GDM1 (cell line): ENCODE data around the gene FOXP4.

ENCODE experiments used
- DNase-seq: peaks from one replicate; lab custom pipeline; 2025; lab: John Stamatoyannopoulos, UW

FOXP4 gene

DNA sequence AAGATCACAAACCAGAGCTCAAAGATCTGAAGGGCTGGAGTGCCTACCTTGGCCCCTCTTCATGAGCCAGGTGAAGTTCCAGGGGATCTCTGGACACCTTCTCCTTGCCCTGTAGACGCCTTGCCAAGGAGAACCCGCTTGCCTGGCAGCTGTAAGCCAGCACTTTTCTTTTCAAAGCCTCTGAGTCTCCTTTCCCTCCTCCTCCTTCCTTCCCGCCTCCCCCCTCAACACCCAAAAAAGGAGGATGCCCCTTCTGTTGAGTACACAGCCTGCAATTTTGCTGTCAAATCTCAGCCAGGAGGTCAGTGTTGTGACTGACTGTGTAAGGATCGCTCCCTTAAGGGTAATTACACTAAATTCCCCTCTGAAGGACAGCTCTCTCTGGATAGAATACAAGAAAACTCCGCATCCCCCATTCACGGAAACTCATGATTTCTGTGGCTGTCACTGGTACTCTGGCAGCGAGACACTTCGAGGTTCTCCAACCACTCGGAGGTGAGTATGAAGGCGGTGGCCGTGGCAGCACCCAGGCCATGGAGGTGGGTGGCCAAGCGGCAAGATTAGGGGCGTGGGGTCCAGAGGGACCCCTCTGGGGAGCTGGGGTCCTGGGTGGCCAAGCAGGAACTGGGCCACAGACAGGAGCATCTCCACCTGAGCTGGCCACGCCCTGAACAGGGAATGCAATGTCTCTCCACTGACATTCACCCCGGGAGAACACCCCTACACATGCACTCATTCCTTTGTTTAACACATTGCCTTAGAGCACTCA lies 23.2 kb upstream of the FOXP4 start:
- no peak for DNase-seq

DNA sequence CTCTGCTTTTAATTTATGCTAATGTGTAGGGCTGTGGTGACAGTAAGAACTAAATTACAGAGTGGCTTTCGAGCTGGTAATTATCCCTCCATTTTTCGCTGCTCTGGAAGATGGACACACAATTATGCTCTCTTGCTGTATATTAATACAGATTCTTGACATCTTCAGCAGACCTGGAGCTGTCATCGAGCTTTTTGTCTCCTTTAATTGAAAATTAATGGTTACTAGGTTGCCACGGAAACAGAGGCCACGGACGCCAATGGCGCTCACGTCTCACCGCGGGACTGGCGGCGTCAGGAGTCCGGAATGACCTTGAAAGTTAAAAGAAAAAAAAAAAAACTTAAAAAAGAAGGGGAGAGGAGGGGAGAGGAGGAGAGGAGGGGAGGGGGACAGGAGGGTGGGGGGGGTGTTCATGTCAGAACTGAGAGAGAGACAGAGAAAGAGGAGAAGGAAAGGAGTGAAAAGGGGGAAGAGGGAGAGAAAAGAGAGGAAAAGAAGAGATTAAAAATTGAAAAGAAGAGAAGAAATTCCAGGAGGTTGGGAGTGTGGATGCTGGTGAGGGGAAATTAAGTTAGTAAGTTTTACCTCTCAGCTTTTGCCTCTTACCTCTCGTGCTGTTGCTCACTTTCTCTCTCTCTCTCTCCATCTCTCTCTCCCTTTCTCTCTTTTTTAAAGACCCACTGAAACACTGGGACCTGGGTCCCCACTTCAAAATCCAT lies 22.1 kb upstream of the FOXP4 start:
- DNase-seq: no peak

- no peak for DNase-seq
Measured at GRCh38 chr6:41524634-41525011, 21.6 kb upstream of the FOXP4 start.

- DNase-seq: no peak
Measured at GRCh38 chr6:41527721-41528408, 18.3 kb upstream of the FOXP4 start.

GRCh38 chr6:41528409-41528963 lies 17.7 kb upstream of the FOXP4 start:
- DNase-seq: no peak

- no peak for DNase-seq
Measured at GRCh38 chr6:41529049-41529448, 17.1 kb upstream of the FOXP4 start.

GRCh38 chr6:41529970-41530369 lies 16.2 kb upstream of the FOXP4 start:
- DNase-seq: no peak

- no peak for DNase-seq
Measured at GRCh38 chr6:41530476-41530875, 15.7 kb upstream of the FOXP4 start.

DNA sequence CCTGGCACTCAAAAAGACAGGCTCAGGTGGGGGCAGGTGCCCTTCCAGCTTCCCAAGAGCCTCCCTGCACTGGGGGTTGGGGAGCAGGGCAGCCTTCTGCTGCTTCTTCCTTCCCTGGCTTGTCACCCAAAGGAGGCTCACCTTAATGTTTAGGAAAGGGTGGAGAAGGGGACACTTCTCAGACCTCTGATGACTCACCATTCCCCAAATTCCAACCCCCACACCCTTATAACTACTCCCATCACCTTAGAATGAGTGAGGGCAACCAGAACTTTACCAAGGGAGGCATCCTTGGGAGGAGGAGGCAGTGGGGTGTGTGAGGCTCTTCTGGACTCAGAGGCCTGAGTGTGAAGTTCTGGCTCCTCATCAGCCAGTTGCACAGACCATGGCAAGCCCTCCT lies 15.2 kb upstream of the FOXP4 start:
- no peak for DNase-seq

DNA sequence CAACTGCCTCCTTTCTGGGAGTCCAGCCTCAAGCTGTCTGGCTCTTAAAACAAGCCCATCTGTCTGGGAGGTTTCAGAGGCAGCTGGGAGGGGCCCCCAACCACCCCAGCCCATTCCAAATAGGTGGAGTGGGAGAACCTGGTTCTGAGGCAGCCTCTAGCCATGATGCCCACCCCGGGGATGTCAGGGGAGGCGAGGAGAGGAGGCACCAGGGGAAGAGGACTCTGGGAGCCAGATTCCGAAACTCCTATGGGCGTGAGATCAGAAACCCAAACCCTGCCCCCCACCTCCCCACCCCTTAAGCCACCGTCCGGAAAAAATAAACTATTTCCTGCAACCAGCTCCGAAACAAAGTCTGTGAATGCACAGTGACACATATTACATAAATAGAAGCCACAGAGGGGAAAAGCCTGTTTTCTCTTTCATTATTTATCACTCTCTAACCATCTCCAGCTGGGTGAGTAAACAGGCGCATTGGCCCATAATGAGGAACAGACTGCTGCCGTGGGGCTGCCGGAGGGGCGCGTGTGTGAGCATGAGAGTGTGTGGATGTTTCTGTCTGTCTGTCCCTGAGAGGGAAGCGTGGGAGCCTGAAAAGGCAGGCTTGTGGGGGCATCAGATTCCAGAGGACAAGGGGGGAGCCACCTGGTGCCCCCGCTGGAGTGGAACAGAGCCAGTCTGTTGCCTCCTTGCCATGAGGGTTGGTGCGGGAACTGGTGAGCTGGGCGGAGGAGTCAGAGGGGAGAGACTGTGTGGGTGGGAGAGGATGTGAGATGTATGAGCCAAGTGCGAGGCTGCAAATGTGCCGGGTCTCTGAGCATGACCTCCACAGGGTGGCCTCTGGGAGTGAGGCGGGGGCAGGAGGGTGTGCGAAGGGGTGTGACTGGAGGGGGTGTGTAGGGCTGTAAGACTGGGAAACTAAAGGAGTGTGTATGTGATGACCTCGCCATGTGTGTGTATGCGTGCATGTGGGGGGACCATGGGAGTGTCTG lies 14.3 kb upstream of the FOXP4 start:
- peak; percentile 4 for DNase-seq

GRCh38 chr6:41535766-41536165 lies 10.4 kb upstream of the FOXP4 start:
- no peak for DNase-seq

GRCh38 chr6:41536795-41537758 lies 9.1 kb upstream of the FOXP4 start:
- peak; percentile 22 for DNase-seq

- DNase-seq: no peak
Measured at GRCh38 chr6:41538556-41539182, 7.5 kb upstream of the FOXP4 start.

- no peak for DNase-seq
Measured at GRCh38 chr6:41539204-41539603, 7.0 kb upstream of the FOXP4 start.

GRCh38 chr6:41541364-41541763 lies 4.8 kb upstream of the FOXP4 start:
- no peak for DNase-seq

DNA sequence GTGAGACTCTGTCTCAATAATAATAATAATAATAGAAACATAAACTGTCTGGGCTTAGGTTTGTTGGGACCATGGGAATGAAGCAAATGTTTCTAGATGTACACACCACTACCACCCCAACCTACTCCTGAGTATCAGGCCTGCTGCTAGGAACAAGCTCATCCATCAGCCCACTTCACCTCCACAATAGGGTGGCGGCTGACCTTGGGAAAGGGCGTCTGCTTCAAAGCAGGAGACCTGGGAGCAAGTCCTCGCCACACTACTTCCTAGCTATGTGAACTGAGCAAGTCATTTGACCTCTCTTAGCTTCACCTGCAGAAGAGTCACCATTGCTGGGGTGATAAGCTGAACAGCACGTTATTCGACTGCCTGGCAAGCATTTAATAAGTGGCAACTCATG lies 3.1 kb upstream of the FOXP4 start:
- DNase-seq: no peak

- DNase-seq: no peak
Measured at GRCh38 chr6:41545247-41545702, 906 bp upstream of the FOXP4 start.

- DNase-seq: no peak
Measured at GRCh38 chr6:41546475-41546865, 289 bp downstream of the FOXP4 start.

DNA sequence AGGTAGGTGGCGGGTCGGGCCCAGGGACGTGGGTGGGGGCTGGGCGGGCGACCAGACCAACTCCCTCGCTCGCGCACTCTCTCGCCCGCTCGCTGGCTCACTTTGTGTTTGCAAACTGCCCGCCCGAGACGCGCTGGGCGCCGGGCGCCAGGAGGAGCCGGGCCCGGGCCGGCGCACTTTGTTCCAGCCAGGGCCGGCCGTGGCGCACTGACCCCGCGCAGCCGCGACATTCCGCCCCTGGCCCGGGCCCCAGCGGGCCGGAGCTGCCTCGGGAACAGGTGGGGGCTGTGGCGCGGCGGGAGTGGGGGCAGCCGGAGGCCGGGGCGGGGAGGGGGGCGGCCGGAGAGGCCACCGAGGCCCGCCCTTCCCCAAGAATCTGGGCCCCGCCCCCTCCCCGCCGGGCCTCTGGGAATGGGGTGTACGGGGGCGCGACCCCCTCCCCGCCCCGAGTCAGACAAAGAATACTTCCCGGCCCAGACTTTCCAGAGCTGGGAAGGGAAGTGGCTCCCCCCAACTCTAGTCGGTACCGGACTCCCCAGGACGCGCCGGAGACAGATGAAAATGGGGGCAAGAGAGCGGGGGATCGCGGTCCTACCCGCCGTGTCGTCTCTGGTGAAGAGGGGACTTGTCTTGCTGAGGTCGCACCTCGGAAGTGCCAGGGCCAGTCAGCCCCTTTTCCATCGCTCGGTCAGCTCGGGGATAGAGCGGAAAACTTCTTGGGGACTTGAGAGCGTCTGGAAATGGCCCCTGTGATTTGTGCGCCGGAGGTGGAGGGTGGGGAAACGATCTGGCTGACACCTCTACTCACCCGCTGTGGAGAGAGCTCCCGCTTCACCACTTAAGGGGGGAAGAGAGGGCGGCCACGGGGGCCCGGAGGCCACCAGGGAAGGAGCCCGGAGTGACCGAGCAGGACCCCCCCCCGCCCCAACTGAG lies 951 bp downstream of the FOXP4 start:
- no peak for DNase-seq
